Smooth muscle cell (in vitro differentiated cells): ENCODE data around the gene INO80E. TPM values are rescaled to one million over a fixed set of nuclear protein-coding genes. Genes with fewer than 3 reads are reported as not detected.

Source experiments
- DNase-seq: peaks from one replicate; lab custom pipeline; 2025; ENCODE audit not compliant: unreplicated experiment; lab: John Stamatoyannopoulos, UW
- H2AFZ ChIP-seq: fragments of 200-600 bp; sonication (generic); 2 replicates; pipeline ENCODE4 v1.6.0; 2016; ENCODE audit warnings: antibody characterized with exemption, low read depth, mild to moderate bottlenecking
- H3F3A ChIP-seq: fragments of 200-600 bp; sonication (generic); 2 replicates; pipeline ENCODE4 v1.6.0; 2017; ENCODE audit warnings: antibody characterized with exemption, low read depth
- H3K27ac ChIP-seq: fragments of 200-600 bp; sonication (generic); 2 replicates; pipeline ENCODE4 v1.5.1; 2016; ENCODE audit warnings: low read depth, mild to moderate bottlenecking
- H3K27me3 ChIP-seq: fragments of 200-600 bp; sonication (generic); 2 replicates; pipeline ENCODE4 v1.6.1; 2016; ENCODE audit warnings: low read depth, mild to moderate bottlenecking
- H3K36me3 ChIP-seq: fragments of 200-600 bp; sonication (generic); 2 replicates; pipeline ENCODE4 v1.5.1; 2016; ENCODE audit warnings: low read depth
- H3K4me1 ChIP-seq: fragments of 200-600 bp; sonication (generic); 2 replicates; pipeline ENCODE4 v1.5.1; 2016; ENCODE audit warnings: low read depth
- H3K4me2 ChIP-seq: fragments of 200-600 bp; sonication (generic); 2 replicates; pipeline ENCODE4 v1.6.0; 2016; ENCODE audit warnings: mild to moderate bottlenecking
- H3K4me3 ChIP-seq: fragments of 200-600 bp; sonication (generic); 2 replicates; pipeline ENCODE4 v1.5.1; 2016; ENCODE audit warnings: mild to moderate bottlenecking
- H3K79me2 ChIP-seq: fragments of 200-600 bp; sonication (generic); 2 replicates; pipeline ENCODE4 v1.6.0; 2016; ENCODE audit warnings: low read depth, mild to moderate bottlenecking
- H3K9ac ChIP-seq: fragments of 200-600 bp; sonication (generic); 2 replicates; pipeline ENCODE4 v1.6.0; 2016; ENCODE audit warnings: low read depth
- H3K9me3 ChIP-seq: fragments of 200-600 bp; sonication (generic); replicated peaks from 2 replicates; pipeline ENCODE4 v1.5.1; 2016; ENCODE audit warnings: low read depth
- H4K20me1 ChIP-seq: fragments of 200-600 bp; sonication (generic); 2 replicates; pipeline ENCODE4 v1.6.0; 2016; ENCODE audit warnings: low read depth
- CTCF ChIP-seq: fragments of 200-600 bp; sonication (generic); IDR thresholded peaks from 2 replicates; pipeline ENCODE4 v1.5.1; 2017; ENCODE audit warnings: borderline replicate concordance, mild to moderate bottlenecking, antibody characterized with exemption; ENCODE audit not compliant: insufficient read depth, poor library complexity, severe bottlenecking
- WGBS: methylation state at CpG from one replicate; pipeline ENCODE4 v1.1.7; 2016; ENCODE audit warnings: low lambda C conversion rate; 5-methylcytosine and 5-hydroxymethylcytosine counted together
- polyA plus RNA-seq: library from polyadenylated mRNA; unstranded; fragments of >200 nt; fragmentation: Nextera tagmentation; extraction: Ambion mirVana; gene quantifications from 2 replicates; pipeline ENCODE4 v1.2.1, GENCODE V29; 2016
- total RNA-seq: library from RNA; depleted of rRNA; stranded (reverse); fragments of >200 nt; gene quantifications from 2 replicates; pipeline ENCODE4 v1.2.3, GENCODE V29; 2014

The INO80E gene
- total and polyA plus RNA-seq, 2 experiments from 2014 or later: 17.7 to 181 TPM

DNA sequence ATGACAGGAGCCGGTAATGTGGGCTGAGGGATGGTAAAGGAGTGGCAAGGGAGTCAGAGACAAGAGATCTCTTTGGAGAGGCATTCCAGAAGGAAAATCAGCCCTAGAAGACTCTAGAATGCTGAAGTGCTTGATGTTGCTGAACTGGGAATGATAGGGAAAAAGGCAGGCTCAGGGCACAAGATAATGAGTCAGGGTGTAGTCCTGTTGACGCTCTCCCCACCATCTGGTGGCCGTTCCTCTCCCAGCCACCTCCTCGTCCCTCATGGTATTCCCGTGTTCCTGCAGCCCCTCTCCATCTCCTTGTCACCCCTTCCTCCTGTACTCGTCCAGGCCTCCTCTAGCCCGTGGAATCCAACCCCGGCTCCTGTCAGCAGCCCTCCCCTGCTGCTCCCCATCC, 58.4 kb downstream of the INO80E start:
- Histone ChIP-seq H3K9me3 (no peaks in the 10 kb centered on the region), H3K9ac (no peak overlapping the region), H3K79me2 (no peaks in the 10 kb centered on the region), H4K20me1 (no peaks in the 10 kb centered on the region), H3K4me3 (no peak overlapping the region), H2AFZ (no peak overlapping the region), H3K4me1 (peaks cover 8% of the 10 kb centered on the region), H3K4me2 (peak overlapping the region; percentile 98), H3K27ac (no peak overlapping the region), H3K27me3 (no peaks in the 10 kb centered on the region), H3K36me3 (no peaks in the 10 kb centered on the region), H3F3A (peaks cover 13% of the 10 kb centered on the region)
- TF ChIP-seq CTCF: no peak
- DNase-seq: no peak
- 70% methylated on average over 8 of the region's 8 CpGs for WGBS

DNA sequence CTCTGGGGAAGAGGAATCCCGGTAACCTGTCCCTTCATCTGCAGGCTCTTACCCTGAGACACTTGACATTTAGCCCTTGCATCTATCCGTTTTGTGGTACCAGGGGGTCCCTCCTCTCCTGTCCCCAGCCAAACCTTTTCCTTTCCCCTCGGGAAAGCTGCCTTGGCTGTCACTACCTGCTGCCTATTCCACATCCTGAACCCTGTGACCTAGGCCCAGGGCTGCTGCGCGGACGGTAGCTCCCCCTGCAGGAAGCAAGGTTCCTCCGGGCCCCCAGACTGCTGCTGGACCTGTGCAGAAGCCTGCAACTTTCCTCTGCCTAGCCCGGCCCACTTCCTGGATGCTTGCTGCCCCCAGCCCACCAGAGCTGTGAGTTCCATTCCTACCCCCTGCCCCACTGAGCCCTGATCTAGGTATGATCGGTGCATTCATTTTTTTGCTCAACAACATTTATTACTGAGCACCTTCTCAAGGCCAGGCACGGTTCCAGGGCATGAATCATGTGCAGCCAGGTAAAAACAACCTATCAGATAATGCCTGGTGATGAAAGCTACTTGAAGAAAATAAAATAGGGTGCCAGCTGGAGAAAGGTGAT, 59.0 kb downstream of the INO80E start:
- no peak overlapping the region for H3K27ac ChIP-seq
- no peak overlapping the region for H3K9ac ChIP-seq
- H3K79me2 ChIP-seq: no peaks in the 10 kb centered on the region
- 51% methylated on average over 10 of the region's 10 CpGs for whole genome bisulfite sequencing
- DNase-seq: no peak
- H3K36me3 ChIP-seq: no peaks in the 10 kb centered on the region
- peak; percentile 38 for TF ChIP-seq CTCF
- H3K4me1 ChIP-seq: peaks cover 8% of the 10 kb centered on the region
- H3K4me3 ChIP-seq: no peak overlapping the region
- no peak overlapping the region for H3K4me2 ChIP-seq
- H3K27me3 ChIP-seq: no peaks in the 10 kb centered on the region
- H4K20me1 ChIP-seq: no peaks in the 10 kb centered on the region
- no peaks in the 10 kb centered on the region for H3K9me3 ChIP-seq
- no peak overlapping the region for H2AFZ ChIP-seq
- H3F3A ChIP-seq: peaks cover 13% of the 10 kb centered on the region

Other genes with a start within 250 kb of the INO80E start
- not detected in 2 replicates for gene ZG16, start 218.0 kb upstream of the INO80E start, total RNA-seq
- gene ZG16, start 218.0 kb upstream of the INO80E start, polyA plus RNA-seq: not detected in 2 replicates
- 16.0 and 19.8 TPM in 2 replicates for gene KIF22, start 205.5 kb upstream of the INO80E start, total RNA-seq
- 33.5 and 35.7 TPM in 2 replicates for gene KIF22, start 205.5 kb upstream of the INO80E start, polyA plus RNA-seq
- 77.2 and 104 TPM in 2 replicates for gene MAZ, start 189.7 kb upstream of the INO80E start, total RNA-seq
- gene MAZ, start 189.7 kb upstream of the INO80E start, polyA plus RNA-seq: 215 and 229 TPM in 2 replicates
- gene PRRT2, start 184.0 kb upstream of the INO80E start, total RNA-seq: 12.2 and 25.9 TPM in 2 replicates
- 12.2 and 20.1 TPM in 2 replicates for gene PRRT2, start 184.0 kb upstream of the INO80E start, polyA plus RNA-seq
- 15.6 and 21.1 TPM in 2 replicates for gene PAGR1, start 180.1 kb upstream of the INO80E start, total RNA-seq
- gene PAGR1, start 180.1 kb upstream of the INO80E start, polyA plus RNA-seq: 34.5 and 44.8 TPM in 2 replicates
- gene MVP, start 175.8 kb upstream of the INO80E start, total RNA-seq: 47.5 and 57.4 TPM in 2 replicates
- gene MVP, start 175.8 kb upstream of the INO80E start, polyA plus RNA-seq: 110 and 123 TPM in 2 replicates
- gene CDIPT, start 133.0 kb upstream of the INO80E start, total RNA-seq: 61.4 and 63.2 TPM in 2 replicates
- 90.7 and 118 TPM in 2 replicates for gene CDIPT, start 133.0 kb upstream of the INO80E start, polyA plus RNA-seq
- gene SEZ6L2, start 96.7 kb upstream of the INO80E start, total RNA-seq: 23.8 and 178 TPM in 2 replicates
- gene SEZ6L2, start 96.7 kb upstream of the INO80E start, polyA plus RNA-seq: 37.5 and 46.1 TPM in 2 replicates
- gene ASPHD1, start 95.8 kb upstream of the INO80E start, total RNA-seq: 4.1 and 7.1 TPM in 2 replicates
- gene ASPHD1, start 95.8 kb upstream of the INO80E start, polyA plus RNA-seq: 26.1 and 28.8 TPM in 2 replicates
- gene KCTD13, start 70.0 kb upstream of the INO80E start, total RNA-seq: 8.0 and 16.3 TPM in 2 replicates
- gene KCTD13, start 70.0 kb upstream of the INO80E start, polyA plus RNA-seq: 23.6 and 30.5 TPM in 2 replicates
- gene TMEM219, start 34.2 kb upstream of the INO80E start, total RNA-seq: 99.2 and 107 TPM in 2 replicates
- gene TMEM219, start 34.2 kb upstream of the INO80E start, polyA plus RNA-seq: 176 and 186 TPM in 2 replicates
- gene TAOK2, start 22.4 kb upstream of the INO80E start, total RNA-seq: 26.2 and 26.8 TPM in 2 replicates
- gene TAOK2, start 22.4 kb upstream of the INO80E start, polyA plus RNA-seq: 26.0 TPM in 2 replicates
- 11.3 and 17.0 TPM in 2 replicates for gene HIRIP3, start 624 bp upstream of the INO80E start, total RNA-seq
- gene HIRIP3, start 624 bp upstream of the INO80E start, polyA plus RNA-seq: 13.2 and 13.9 TPM in 2 replicates
- 0.09 TPM in 1 of 2 replicates, not detected in the other for gene DOC2A, start 14.8 kb downstream of the INO80E start, total RNA-seq
- not detected in 2 replicates for gene DOC2A, start 14.8 kb downstream of the INO80E start, polyA plus RNA-seq
- gene C16orf92, start 27.0 kb downstream of the INO80E start, total RNA-seq: not detected in 2 replicates
- not detected in 2 replicates for gene C16orf92, start 27.0 kb downstream of the INO80E start, polyA plus RNA-seq
- 0.45 TPM in 1 of 2 replicates, not detected in the other for gene TLCD3B, start 35.0 kb downstream of the INO80E start, total RNA-seq
- 0.48 and 1.3 TPM in 2 replicates for gene TLCD3B, start 35.0 kb downstream of the INO80E start, polyA plus RNA-seq
- gene ALDOA, start 69.5 kb downstream of the INO80E start, total RNA-seq: 1,112 and 1,146 TPM in 2 replicates
- 2,844 and 2,856 TPM in 2 replicates for gene ALDOA, start 69.5 kb downstream of the INO80E start, polyA plus RNA-seq
- gene PPP4C, start 79.8 kb downstream of the INO80E start, total RNA-seq: 90.2 and 111 TPM in 2 replicates
- 208 and 224 TPM in 2 replicates for gene PPP4C, start 79.8 kb downstream of the INO80E start, polyA plus RNA-seq
- gene TBX6, start 95.7 kb downstream of the INO80E start, total RNA-seq: 0.13 and 2.0 TPM in 2 replicates
- gene TBX6, start 95.7 kb downstream of the INO80E start, polyA plus RNA-seq: 0.50 and 1.6 TPM in 2 replicates
- gene YPEL3, start 100.0 kb downstream of the INO80E start, total RNA-seq: 32.3 and 37.5 TPM in 2 replicates
- gene YPEL3, start 100.0 kb downstream of the INO80E start, polyA plus RNA-seq: 65.9 and 81.1 TPM in 2 replicates
- 0.85 TPM in 1 of 2 replicates, not detected in the other for gene GDPD3, start 117.3 kb downstream of the INO80E start, total RNA-seq
- 13.4 and 17.1 TPM in 2 replicates for gene GDPD3, start 117.3 kb downstream of the INO80E start, polyA plus RNA-seq
- gene MAPK3, start 127.0 kb downstream of the INO80E start, total RNA-seq: 34.4 and 60.3 TPM in 2 replicates
- gene MAPK3, start 127.0 kb downstream of the INO80E start, polyA plus RNA-seq: 20.3 and 22.3 TPM in 2 replicates
- gene CORO1A, start 187.4 kb downstream of the INO80E start, total RNA-seq: 4.3 and 5.1 TPM in 2 replicates
- gene CORO1A, start 187.4 kb downstream of the INO80E start, polyA plus RNA-seq: 5.6 and 6.3 TPM in 2 replicates
- 229 and 338 TPM in 2 replicates for gene BOLA2B, start 197.4 kb downstream of the INO80E start, total RNA-seq
- 148 and 163 TPM in 2 replicates for gene BOLA2B, start 197.4 kb downstream of the INO80E start, polyA plus RNA-seq
- gene SLX1A, start 197.6 kb downstream of the INO80E start, total RNA-seq: 3.7 and 55.1 TPM in 2 replicates
- 90.0 and 95.5 TPM in 2 replicates for gene SLX1A, start 197.6 kb downstream of the INO80E start, polyA plus RNA-seq
- 3.7 and 5.8 TPM in 2 replicates for gene SULT1A3, start 203.0 kb downstream of the INO80E start, total RNA-seq
- 8.2 and 16.3 TPM in 2 replicates for gene SULT1A3, start 203.0 kb downstream of the INO80E start, polyA plus RNA-seq